Activated CD4-positive, alpha-beta T cell treated with anti-CD3 and anti-CD28 coated beads, Interleukin-2, amount 10 ng/mL, durations not matched to agents 7 days and 5 days (primary cell): ENCODE data around the gene GJA9. TPM values are rescaled to one million over a fixed set of nuclear protein-coding genes. Genes with fewer than 3 reads are reported as not detected.
"Not testable (repeated sequence)": the region's sequence is repeated elsewhere in the genome, so short reads cannot be mapped to it uniquely, and the experiment has no call there.

ENCODE experiments used
- CTCF ChIA-PET: fragments of 350-600 bp; sonication (Branson Sonifier 250); formaldehyde crosslinking; loops from one replicate; lab custom pipeline; 2021; ENCODE audit warnings: antibody characterized with exemption; lab: Charles Lee
- POLR2A ChIA-PET: fragments of 350-600 bp; sonication (Branson Sonifier 250); formaldehyde crosslinking; loops from one replicate; lab custom pipeline; 2021; ENCODE audit warnings: antibody characterized with exemption; lab: Charles Lee
- DNase-seq: peaks from one replicate; pipeline ENCODE4 v3.0.0-alpha.2; 2020
- H3K27ac Mint-ChIP-seq: one replicate; pipeline ENCODE4 v1.8.0; 2021; ENCODE audit warnings: mild to moderate bottlenecking, moderate library complexity, mixed read lengths
- H3K27me3 Mint-ChIP-seq: one replicate; pipeline ENCODE4 v1.8.0; 2021; ENCODE audit warnings: mixed read lengths
- H3K36me3 Mint-ChIP-seq: one replicate; pipeline ENCODE4 v1.8.0; 2021; ENCODE audit warnings: low read depth, mixed read lengths
- H3K4me1 Mint-ChIP-seq: one replicate; pipeline ENCODE4 v1.8.0; 2021; ENCODE audit warnings: mixed read lengths
- H3K4me3 Mint-ChIP-seq: one replicate; pipeline ENCODE4 v1.8.0; 2021; ENCODE audit warnings: mild to moderate bottlenecking, moderate library complexity, mixed read lengths
- H3K9me3 Mint-ChIP-seq: one replicate; pipeline ENCODE4 v1.8.0; 2021; ENCODE audit warnings: mixed read lengths
- total RNA-seq, 2 experiments: library from RNA; stranded (reverse); gene quantifications; one replicate each; pipeline ENCODE4 v1.2.3, GENCODE V29; 2021

The GJA9 gene
- total RNA-seq, 2 experiments from 2014 or later = not detected

- H3K4me3 Mint-ChIP-seq, POLR2A ChIA-PET, H3K4me1 Mint-ChIP-seq, DNase-seq, H3K9me3 Mint-ChIP-seq, H3K27ac Mint-ChIP-seq: not testable (repeated sequence)
- Mint-ChIP-seq H3K36me3 (peaks cover 19% of the 10 kb centered on the region), H3K27me3 (peaks cover 14% of the 10 kb centered on the region)
- CTCF ChIA-PET = interaction anchor here (1.3 kb wide), 1 partner anchor 803 kb away, joined by 5 read pairs; no protein-coding TSS in a partner anchor
Observed at GRCh38 chr1:38836316-38836715, 45.1 kb downstream of the GJA9 start.

- ChIA-PET CTCF (interaction anchor here (0.7 to 1.3 kb wide), 5 partner anchors 11 to 802 kb away, joined by 3 to 9 read pairs (median 4); partner anchors contain the start of gene MYCBP), POLR2A (interaction anchor here (0.6 kb wide), 1 partner anchor 338 kb away, joined by 3 read pairs; no protein-coding TSS in a partner anchor)
- Mint-ChIP-seq H3K36me3 (peaks cover 16% of the 10 kb centered on the region), H3K4me3 (no peak overlapping the region), H3K27me3 (peaks cover 18% of the 10 kb centered on the region), H3K4me1 (no peaks in the 10 kb centered on the region), H3K27ac (no peak overlapping the region), H3K9me3 (no peaks in the 10 kb centered on the region)
- peak; percentile 81 for DNase-seq
Observed at GRCh38 chr1:38834937-38835827, 46.2 kb downstream of the GJA9 start.

GRCh38 chr1:38834221-38834782 lies 47.1 kb downstream of the GJA9 start:
- ChIA-PET POLR2A (no interaction called here), CTCF (interaction anchor here (0.9 to 1.3 kb wide), 2 partner anchors 12 to 14 kb away, joined by 3 to 4 read pairs; no protein-coding TSS in a partner anchor)
- DNase-seq = no peak
- Mint-ChIP-seq H3K4me1 (no peaks in the 10 kb centered on the region), H3K9me3 (no peaks in the 10 kb centered on the region), H3K27ac (no peak overlapping the region), H3K27me3 (peaks cover 22% of the 10 kb centered on the region), H3K4me3 (no peak overlapping the region), H3K36me3 (peaks cover 12% of the 10 kb centered on the region)

- H3K36me3 Mint-ChIP-seq = peaks cover 2% of the 10 kb centered on the region
- CTCF ChIA-PET = interaction anchor here (0.6 kb wide), 1 partner anchor 491 kb away, joined by 3 read pairs; no protein-coding TSS in a partner anchor
Observed at GRCh38 chr1:38833146-38833545, 48.2 kb downstream of the GJA9 start.

GRCh38 chr1:38832370-38832734 lies 49.0 kb downstream of the GJA9 start:
- Mint-ChIP-seq H3K9me3 (no peaks in the 10 kb centered on the region), H3K4me3 (no peak overlapping the region), H3K27ac (no peak overlapping the region), H3K4me1 (no peaks in the 10 kb centered on the region), H3K27me3 (peaks cover 31% of the 10 kb centered on the region), H3K36me3 (no peaks in the 10 kb centered on the region)
- CTCF ChIA-PET = no interaction called here
- DNase-seq = no peak
- POLR2A ChIA-PET = no interaction called here

More at GRCh38 chr1:38833146-38833545, 48.2 kb downstream of the GJA9 start:
- Mint-ChIP-seq H3K9me3 (no peaks in the 10 kb centered on the region), H3K4me1 (no peaks in the 10 kb centered on the region), H3K4me3 (no peak overlapping the region), H3K27ac (no peak overlapping the region), H3K27me3 (peaks cover 27% of the 10 kb centered on the region)
- POLR2A ChIA-PET = no interaction called here
- DNase-seq = no peak

GRCh38 chr1:38831731-38832369 lies 49.5 kb downstream of the GJA9 start:
- Mint-ChIP-seq H3K36me3 (no peaks in the 10 kb centered on the region), H3K4me1 (no peaks in the 10 kb centered on the region), H3K27ac (no peak overlapping the region), H3K27me3 (peaks cover 35% of the 10 kb centered on the region), H3K4me3 (no peak overlapping the region), H3K9me3 (no peaks in the 10 kb centered on the region)
- POLR2A ChIA-PET = no interaction called here
- CTCF ChIA-PET = no interaction called here
- no peak for DNase-seq

GRCh38 chr1:38829368-38829767 lies 52.0 kb downstream of the GJA9 start:
- CTCF ChIA-PET = interaction anchor here (0.7 kb wide), 1 partner anchor 589 kb away, joined by 3 read pairs; no protein-coding TSS in a partner anchor
- Mint-ChIP-seq H3K36me3 (no peaks in the 10 kb centered on the region), H3K27me3 (peaks cover 47% of the 10 kb centered on the region)

GRCh38 chr1:38827318-38827717 lies 54.1 kb downstream of the GJA9 start:
- no peak for DNase-seq
- no peaks in the 10 kb centered on the region for H3K36me3 Mint-ChIP-seq
- POLR2A ChIA-PET = no interaction called here

More at GRCh38 chr1:38829368-38829767, 52.0 kb downstream of the GJA9 start:
- Mint-ChIP-seq H3K27ac (no peak overlapping the region), H3K4me1 (no peaks in the 10 kb centered on the region), H3K4me3 (no peak overlapping the region), H3K9me3 (no peaks in the 10 kb centered on the region)
- POLR2A ChIA-PET = no interaction called here
- no peak for DNase-seq

GRCh38 chr1:38826886-38827285 lies 54.5 kb downstream of the GJA9 start:
- Mint-ChIP-seq H3K27ac (no peak overlapping the region), H3K9me3 (no peaks in the 10 kb centered on the region), H3K4me3 (no peak overlapping the region), H3K4me1 (no peaks in the 10 kb centered on the region), H3K27me3 (peaks cover 49% of the 10 kb centered on the region), H3K36me3 (no peaks in the 10 kb centered on the region)
- ChIA-PET CTCF (no interaction called here), POLR2A (no interaction called here)
- DNase-seq = no peak

More at GRCh38 chr1:38827318-38827717, 54.1 kb downstream of the GJA9 start:
- H3K27me3 Mint-ChIP-seq = peaks cover 47% of the 10 kb centered on the region
- H3K9me3 Mint-ChIP-seq = no peaks in the 10 kb centered on the region
- no peaks in the 10 kb centered on the region for H3K4me1 Mint-ChIP-seq
- CTCF ChIA-PET = no interaction called here
- no peak overlapping the region for H3K27ac Mint-ChIP-seq
- H3K4me3 Mint-ChIP-seq = no peak overlapping the region

GRCh38 chr1:38826262-38826661 lies 55.1 kb downstream of the GJA9 start:
- H3K9me3 Mint-ChIP-seq = no peaks in the 10 kb centered on the region
- no peaks in the 10 kb centered on the region for H3K4me1 Mint-ChIP-seq
- no peak for DNase-seq
- POLR2A ChIA-PET = no interaction called here
- H3K27me3 Mint-ChIP-seq = peaks cover 51% of the 10 kb centered on the region
- H3K4me3 Mint-ChIP-seq = no peak overlapping the region
- CTCF ChIA-PET = no interaction called here
- no peaks in the 10 kb centered on the region for H3K36me3 Mint-ChIP-seq
- H3K27ac Mint-ChIP-seq = no peak overlapping the region
